ENCODE results near the gene OSBPL5.

DNA sequence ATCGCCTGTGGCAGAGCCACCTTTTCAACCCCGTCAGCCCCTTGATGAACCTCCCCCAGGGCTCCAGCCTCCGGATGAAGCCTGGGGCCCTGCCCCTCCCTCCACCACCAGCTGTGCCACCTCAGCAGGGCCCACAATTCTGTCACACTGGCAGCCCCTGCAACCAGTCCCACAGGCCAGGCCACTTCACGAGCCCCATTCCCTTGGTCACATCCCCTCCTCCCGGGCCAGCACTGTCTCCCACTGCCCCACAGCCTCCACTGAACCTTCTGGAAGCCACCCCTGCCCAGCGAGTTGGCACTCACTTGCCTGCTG lies 19.9 kb downstream of the OSBPL5 start:
- TF ChIP-seq, protein P1, sequence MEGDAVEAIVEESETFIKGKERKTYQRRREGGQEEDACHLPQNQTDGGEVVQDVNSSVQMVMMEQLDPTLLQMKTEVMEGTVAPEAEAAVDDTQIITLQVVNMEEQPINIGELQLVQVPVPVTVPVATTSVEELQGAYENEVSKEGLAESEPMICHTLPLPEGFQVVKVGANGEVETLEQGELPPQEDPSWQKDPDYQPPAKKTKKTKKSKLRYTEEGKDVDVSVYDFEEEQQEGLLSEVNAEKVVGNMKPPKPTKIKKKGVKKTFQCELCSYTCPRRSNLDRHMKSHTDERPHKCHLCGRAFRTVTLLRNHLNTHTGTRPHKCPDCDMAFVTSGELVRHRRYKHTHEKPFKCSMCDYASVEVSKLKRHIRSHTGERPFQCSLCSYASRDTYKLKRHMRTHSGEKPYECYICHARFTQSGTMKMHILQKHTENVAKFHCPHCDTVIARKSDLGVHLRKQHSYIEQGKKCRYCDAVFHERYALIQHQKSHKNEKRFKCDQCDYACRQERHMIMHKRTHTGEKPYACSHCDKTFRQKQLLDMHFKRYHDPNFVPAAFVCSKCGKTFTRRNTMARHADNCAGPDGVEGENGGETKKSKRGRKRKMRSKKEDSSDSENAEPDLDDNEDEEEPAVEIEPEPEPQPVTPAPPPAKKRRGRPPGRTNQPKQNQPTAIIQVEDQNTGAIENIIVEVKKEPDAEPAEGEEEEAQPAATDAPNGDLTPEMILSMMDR (IDR thresholded peaks at IDR 0.05), result no peak
- TF ChIP-seq EP300 (IDR thresholded peaks at IDR 0.05) (no peak), POLR2A (IDR thresholded peaks at IDR 0.05) (no peak), POLR2AphosphoS5 (IDR thresholded peaks at IDR 0.05) (no peak)
